IMR-90 (cell line): Measurements from ENCODE around the gene TMED10.

Experiments used
- BHLHE40 ChIP-seq: fragments of 150-350 bp; IDR thresholded peaks from 2 replicates; pipeline ENCODE4 v1.6.1; 2016; ENCODE audit warnings: mild to moderate bottlenecking, low read depth, low read length
- CHD1 ChIP-seq: IDR thresholded peaks from 2 replicates; pipeline ENCODE4 v1.6.1; 2012; ENCODE audit warnings: low read depth, low read length, improper control_type of control experiment
- FOS ChIP-seq: fragments of 150-350 bp; IDR thresholded peaks from 2 replicates; pipeline ENCODE4 v1.6.1; 2016; ENCODE audit warnings: low read depth, low read length
- MAFK ChIP-seq: IDR thresholded peaks from 2 replicates; pipeline ENCODE4 v1.6.1; 2012; ENCODE audit warnings: low read depth, low read length, improper control_type of control experiment
- MAZ ChIP-seq: IDR thresholded peaks from 2 replicates; pipeline ENCODE4 v1.6.1; 2012; ENCODE audit warnings: low read depth, mild to moderate bottlenecking, low read length, improper control_type of control experiment, moderate library complexity, borderline replicate concordance
- MXI1 ChIP-seq: IDR thresholded peaks from 2 replicates; pipeline ENCODE4 v1.6.1; 2012; ENCODE audit warnings: low read depth, mild to moderate bottlenecking, low read length, moderate library complexity, borderline replicate concordance
- POLR2A ChIP-seq: IDR thresholded peaks from 2 replicates; pipeline ENCODE4 v1.6.1; 2012; ENCODE audit warnings: mild to moderate bottlenecking, low read depth, low read length
- RAD21 ChIP-seq: IDR thresholded peaks from 2 replicates; pipeline ENCODE4 v1.6.1; 2012; ENCODE audit warnings: low read length, improper control_type of control experiment
- RCOR1 ChIP-seq: IDR thresholded peaks from 2 replicates; pipeline ENCODE4 v1.6.1; 2012; ENCODE audit warnings: mild to moderate bottlenecking, low read length, improper control_type of control experiment; ENCODE audit not compliant: insufficient replicate concordance
- RFX5 ChIP-seq: IDR thresholded peaks from 2 replicates; pipeline ENCODE4 v1.8.0; 2012; ENCODE audit warnings: low read depth, mild to moderate bottlenecking, low read length, moderate library complexity
- SMC3 ChIP-seq: fragments of 150-350 bp; IDR thresholded peaks from 2 replicates; pipeline ENCODE4 v1.6.1; 2016; ENCODE audit warnings: low read depth, mild to moderate bottlenecking, antibody characterized with exemption, low read length, moderate library complexity
- USF2 ChIP-seq: fragments of 150-350 bp; IDR thresholded peaks from 2 replicates; pipeline ENCODE4 v1.6.1; 2017; ENCODE audit warnings: mild to moderate bottlenecking, antibody characterized with exemption, low read length, low read depth
- TF ChIP-seq, protein P1 (sequence below): conservative IDR thresholded peaks from 2 replicates; pipeline ENCODE4 v1.5.1; 2012; ENCODE audit warnings: mild to moderate bottlenecking, low read depth, low read length, improper control_type of control experiment
- TF ChIP-seq, protein P2 (sequence below): fragments of 150-350 bp; IDR thresholded peaks from 2 replicates; pipeline ENCODE4 v1.6.1; 2016; ENCODE audit warnings: low read depth, mild to moderate bottlenecking, low read length, moderate library complexity, borderline replicate concordance

DNA sequence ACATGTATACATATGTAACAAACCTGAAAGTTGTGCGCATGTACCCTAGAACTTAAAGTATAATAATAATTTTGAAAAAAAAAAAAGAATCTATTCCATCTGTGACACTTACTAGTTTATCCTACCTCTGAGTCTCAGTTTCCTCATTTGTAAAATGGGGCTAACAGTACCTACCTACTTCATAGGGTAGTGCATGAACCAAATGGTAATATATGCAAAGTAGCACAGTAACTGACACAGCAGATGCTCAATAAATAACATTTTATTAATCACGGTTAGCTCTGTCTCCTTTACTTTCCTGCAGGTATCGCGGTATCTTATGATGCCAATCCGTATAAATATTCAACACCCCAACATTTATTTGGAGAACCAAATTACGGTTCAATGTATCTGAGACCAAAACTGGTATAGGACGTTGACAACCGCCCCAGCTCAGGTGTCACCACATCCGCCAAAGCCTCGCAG is 703 bp downstream of the TMED10 start:
- TF ChIP-seq POLR2A: no peak
- TF ChIP-seq, protein P1, sequence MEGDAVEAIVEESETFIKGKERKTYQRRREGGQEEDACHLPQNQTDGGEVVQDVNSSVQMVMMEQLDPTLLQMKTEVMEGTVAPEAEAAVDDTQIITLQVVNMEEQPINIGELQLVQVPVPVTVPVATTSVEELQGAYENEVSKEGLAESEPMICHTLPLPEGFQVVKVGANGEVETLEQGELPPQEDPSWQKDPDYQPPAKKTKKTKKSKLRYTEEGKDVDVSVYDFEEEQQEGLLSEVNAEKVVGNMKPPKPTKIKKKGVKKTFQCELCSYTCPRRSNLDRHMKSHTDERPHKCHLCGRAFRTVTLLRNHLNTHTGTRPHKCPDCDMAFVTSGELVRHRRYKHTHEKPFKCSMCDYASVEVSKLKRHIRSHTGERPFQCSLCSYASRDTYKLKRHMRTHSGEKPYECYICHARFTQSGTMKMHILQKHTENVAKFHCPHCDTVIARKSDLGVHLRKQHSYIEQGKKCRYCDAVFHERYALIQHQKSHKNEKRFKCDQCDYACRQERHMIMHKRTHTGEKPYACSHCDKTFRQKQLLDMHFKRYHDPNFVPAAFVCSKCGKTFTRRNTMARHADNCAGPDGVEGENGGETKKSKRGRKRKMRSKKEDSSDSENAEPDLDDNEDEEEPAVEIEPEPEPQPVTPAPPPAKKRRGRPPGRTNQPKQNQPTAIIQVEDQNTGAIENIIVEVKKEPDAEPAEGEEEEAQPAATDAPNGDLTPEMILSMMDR: no peak
- TF ChIP-seq, protein P2, sequence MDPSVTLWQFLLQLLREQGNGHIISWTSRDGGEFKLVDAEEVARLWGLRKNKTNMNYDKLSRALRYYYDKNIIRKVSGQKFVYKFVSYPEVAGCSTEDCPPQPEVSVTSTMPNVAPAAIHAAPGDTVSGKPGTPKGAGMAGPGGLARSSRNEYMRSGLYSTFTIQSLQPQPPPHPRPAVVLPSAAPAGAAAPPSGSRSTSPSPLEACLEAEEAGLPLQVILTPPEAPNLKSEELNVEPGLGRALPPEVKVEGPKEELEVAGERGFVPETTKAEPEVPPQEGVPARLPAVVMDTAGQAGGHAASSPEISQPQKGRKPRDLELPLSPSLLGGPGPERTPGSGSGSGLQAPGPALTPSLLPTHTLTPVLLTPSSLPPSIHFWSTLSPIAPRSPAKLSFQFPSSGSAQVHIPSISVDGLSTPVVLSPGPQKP: no peak
- no peak for TF ChIP-seq BHLHE40
- TF ChIP-seq RAD21: no peak
- no peak for TF ChIP-seq RFX5
- TF ChIP-seq RCOR1: no peak
- TF ChIP-seq SMC3: no peak
- no peak for TF ChIP-seq USF2
- TF ChIP-seq MXI1: no peak
- TF ChIP-seq CHD1: no peak
- TF ChIP-seq MAZ: no peak
- TF ChIP-seq FOS: no peak
- no peak for TF ChIP-seq MAFK
